ENCODE data around the gene EML1.
"Not testable (repeated sequence)": the region's sequence is repeated elsewhere in the genome, so short reads cannot be mapped to it uniquely, and the experiment has no call there.

EML1 gene

DNA sequence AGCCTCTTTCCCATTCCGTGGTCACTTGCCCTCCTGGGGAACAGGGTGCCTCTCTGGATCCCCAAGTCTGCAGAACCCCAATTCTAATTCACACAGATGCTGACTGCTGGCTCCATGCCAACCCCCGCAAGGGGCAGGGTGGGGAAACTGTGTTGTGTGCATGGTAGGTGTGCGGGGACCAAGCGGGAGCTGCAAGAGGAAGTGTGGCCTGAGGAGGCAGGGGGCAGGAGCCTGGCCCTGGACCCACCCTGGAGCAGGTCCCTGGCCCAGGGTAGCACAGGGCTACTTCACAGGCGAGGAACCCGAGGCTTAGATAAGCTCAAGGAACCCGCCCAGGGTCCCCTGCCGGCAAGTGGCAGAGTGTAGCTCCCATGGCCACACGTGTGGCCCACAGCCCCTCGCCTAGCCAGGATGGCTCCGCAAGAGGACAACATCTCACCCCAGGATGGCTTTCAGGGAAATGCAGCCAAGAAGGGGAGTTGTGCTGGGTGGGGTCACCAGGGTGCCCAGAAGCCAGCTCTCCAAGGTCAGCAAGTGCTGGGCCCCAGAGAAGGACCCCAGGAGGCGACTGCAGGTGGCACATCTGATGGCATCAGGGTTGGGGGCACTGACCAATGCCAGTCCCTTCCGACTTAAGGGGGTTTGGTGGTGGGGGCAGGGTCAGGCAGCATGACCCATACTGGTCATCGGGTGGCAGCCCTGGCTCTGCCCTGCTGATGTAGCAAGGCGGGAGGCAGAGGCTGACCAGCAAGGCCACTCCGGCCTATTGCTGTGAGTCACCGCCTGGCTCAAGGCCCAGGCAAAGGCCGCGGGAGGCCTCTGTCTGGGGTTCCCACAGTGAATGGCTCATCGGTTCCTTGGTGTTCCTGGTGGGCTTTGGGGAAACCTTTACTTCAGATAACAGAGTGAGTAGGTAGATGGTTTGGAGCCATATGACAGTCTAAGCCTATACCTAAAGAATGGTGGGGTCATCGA lies 37.3 kb upstream of the EML1 start:
- no peak for DNase-seq

- no peak for DNase-seq
Measured at GRCh38 chr14:99756796-99757195, 36.4 kb upstream of the EML1 start.

DNA sequence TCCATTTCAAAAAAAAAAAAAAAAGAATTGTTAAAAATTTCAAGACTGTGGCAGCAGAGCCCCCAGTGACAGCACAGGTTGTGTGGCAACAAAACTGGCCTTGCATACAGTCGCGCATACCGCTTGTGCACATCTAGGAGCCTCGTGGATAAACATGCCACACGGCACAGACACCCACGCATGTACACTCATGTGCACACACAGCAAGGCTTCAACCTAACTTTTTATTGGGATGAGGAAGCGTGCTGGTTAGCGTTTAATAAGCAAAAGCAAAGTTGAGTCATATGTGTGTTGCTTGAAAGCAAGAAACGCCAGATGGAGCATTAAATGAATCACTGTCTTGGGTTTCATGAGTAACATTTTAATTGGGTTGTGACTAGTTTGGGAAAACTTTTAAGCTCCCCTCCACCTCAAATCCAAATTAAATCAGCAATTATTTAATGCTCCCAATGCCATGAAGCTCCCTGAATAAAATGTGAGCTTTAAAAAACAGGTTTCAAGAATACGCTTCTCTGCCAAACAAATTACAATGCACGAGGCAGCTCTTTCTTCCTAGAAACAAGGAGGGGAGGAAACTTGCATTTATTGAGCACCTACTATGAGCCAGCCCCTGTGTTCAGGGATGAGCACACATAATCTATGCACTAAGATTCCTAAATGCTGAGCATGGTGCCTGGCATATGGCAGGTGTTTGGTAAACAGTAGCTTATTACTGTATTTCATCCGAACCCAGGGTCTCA lies 35.7 kb upstream of the EML1 start:
- no peak for DNase-seq

GRCh38 chr14:99758121-99758821 lies 34.9 kb upstream of the EML1 start:
- DNase-seq = no peak

DNA sequence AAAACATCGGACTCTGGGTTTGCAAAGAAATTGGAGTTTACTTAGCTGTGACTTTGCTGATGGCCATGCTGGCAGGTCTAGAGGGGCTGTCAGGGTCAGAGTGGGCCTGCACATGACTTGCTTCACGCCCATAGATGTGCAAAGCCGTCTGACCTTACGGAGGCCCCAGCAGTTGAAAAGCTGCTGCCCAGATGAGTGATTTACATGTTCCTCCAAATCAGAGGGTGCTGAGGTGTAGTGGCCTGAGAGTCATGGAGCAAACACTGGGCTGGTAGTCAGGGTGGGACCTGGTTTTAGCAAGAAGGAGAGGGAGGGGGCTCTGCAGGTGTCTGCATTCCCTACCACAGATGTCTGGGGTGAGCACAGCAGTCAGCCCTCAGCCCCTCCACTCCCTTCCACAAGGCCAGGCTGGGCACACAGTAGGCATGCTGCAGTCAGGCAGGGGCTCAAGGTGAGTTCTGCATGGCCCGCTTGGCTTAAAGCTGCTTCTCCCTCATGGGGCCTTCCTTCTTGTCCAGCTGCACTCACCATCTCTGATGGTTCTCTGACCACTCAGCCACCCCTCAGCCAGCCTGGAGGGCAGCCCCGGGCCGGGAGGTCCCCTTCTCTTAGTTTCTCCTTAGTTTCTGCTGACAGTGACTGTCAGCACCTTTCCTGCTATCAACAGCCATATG lies 34.2 kb upstream of the EML1 start:
- no peak for DNase-seq

GRCh38 chr14:99759546-99759925 lies 33.7 kb upstream of the EML1 start:
- no peak for DNase-seq

DNA sequence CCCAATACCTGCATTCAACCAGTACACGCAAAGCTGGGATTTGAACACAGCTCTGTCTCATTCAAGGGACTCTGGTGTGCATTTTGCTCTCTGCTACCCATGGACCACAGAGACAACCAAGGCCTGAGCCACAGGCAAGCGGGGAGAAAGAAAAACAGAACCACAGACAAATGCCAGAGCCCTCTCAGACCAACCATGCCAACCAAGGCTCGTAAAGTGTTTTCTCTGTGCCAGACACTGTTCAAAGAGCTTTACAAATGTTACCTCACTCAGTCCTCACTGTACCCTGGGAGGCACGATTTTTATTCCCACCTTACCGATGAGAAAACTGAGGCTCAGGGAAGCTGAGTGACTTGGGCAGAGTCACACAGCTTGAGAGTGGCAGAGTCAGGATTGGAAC lies 32.4 kb upstream of the EML1 start:
- DNase-seq = no peak

DNA sequence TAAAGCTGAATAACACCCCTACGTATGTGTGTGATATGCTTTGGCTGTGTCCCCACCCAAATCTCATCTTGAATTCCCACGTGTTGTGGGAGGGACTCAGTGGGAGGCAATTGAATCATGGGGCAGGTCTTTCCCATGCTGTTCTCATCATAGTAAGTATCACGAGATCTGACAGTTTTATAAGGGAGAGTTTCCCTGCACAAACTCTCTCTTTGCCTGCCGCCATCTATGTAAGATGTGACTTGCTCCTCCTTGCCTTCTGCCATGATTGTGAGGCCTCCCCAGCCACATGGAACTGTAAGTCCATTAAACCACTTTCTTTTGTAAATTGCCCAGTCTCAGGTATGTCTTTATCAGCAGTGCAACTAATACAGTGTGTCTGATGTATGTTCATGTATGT lies 30.3 kb upstream of the EML1 start:
- DNase-seq = not testable (repeated sequence)

- no peak for DNase-seq
Measured at GRCh38 chr14:99763527-99764221, 29.5 kb upstream of the EML1 start.

- DNase-seq = no peak
Measured at GRCh38 chr14:99764222-99764706, 28.9 kb upstream of the EML1 start.

- no peak for DNase-seq
Measured at GRCh38 chr14:99768381-99768780, 24.8 kb upstream of the EML1 start.

DNA sequence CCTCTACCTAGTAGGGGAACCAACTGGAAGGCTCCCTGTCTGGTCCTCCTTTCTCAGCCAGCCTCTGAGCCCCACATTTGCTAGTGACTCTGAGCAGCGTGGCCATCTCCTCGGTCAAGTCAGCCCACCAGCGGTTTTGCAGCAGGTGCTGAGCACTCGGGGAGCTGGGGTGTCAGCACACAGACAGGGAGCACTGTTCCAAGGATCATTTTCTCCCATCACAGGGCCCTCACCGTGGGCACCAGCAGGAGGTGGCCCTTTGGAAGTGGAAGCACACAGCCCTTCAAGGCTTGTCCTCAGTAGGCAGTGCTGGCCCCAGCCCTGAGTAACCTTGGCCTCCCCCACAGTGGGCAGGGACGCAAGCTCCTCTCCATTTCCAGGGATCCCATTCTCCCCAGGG lies 24.1 kb upstream of the EML1 start:
- no peak for DNase-seq

- DNase-seq = no peak
Measured at GRCh38 chr14:99769799-99770198, 23.4 kb upstream of the EML1 start.

DNA sequence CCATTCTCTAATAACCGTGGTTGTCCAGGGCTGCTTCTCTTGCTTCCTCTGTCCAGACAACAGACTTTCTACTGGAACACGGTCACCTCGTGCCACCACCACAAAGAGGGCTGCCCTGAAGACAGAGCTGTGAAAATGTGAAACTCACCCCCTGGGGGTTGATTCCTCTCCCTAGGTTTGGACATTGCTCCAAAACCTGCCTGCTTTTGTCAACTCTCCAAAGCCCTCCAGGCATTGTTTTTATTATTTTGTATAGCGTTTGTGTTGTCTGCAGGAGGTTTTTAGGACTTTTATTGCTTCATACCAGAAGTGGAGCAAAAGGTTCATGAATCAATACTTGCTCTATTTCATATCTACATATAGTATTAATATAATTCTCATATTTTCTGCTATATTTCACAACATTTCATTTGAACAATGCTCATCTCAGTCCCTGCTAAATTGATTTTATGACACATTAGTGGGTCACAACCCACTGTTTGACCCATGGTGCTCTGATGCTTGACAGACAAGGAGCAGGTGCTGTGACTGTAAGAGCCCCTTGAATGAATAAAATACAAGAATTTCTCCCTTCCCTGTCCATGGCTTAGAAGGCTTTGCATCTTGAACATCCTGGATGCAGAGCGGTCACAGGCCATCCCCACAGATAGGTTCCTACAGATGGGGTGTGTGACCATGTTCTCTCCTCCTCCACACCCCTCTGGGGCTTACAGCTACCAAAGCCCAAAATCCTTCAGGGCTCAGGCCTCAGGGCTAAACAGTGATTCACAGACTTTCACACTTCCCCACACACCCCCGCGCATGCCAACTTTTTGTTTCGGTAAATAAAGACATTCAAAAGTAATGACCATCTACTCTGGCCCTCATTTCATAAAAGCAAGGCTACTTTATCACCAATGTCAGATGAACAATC lies 20.6 kb upstream of the EML1 start:
- no peak for DNase-seq

DNA sequence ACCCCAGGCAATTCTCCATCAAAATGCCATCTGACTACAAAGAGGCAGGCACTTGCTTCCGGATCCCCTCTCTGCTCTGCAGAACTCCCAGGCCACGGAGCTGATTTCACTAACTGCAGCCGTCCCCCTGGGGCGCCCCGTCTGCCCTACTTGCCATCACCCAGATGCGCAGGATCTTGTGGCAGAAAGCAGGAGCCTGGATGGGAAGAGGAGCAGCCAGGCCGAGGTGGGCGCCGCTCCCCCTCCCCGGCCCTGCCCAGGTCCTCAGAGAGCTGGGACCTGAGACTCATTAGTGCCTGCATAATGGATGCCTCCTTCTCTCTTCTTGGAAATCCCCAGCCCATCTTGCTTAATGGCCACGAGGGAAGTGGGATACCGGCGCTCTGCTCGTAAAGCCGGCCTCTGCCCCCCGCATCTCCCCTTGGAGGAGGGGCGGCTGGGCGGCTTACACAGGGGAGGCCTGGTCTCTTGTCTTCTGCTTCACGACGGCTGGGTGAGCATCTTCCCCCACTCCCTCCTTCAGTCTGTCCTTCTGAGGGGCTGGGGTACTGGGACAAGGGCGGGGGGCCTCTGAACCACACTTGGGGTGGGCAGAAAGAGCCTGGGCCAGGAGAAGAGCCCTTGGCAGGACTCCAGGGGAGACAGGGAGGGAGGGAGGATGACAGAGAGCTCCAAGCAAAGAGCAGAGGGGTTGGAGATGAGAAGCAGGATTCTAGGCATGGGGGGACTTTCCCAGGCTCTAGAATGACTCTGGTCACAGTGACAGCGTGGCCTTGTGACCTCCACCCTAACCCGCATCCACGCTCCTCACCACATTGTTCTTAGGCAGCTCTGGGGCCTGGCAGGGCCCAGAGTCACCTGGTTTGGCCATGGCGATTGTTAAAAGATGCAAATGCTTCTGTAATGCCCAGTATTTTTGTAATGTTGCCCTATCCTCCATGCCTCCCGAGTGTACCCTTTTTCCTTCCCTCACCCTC lies 19.4 kb upstream of the EML1 start:
- no peak for DNase-seq

DNA sequence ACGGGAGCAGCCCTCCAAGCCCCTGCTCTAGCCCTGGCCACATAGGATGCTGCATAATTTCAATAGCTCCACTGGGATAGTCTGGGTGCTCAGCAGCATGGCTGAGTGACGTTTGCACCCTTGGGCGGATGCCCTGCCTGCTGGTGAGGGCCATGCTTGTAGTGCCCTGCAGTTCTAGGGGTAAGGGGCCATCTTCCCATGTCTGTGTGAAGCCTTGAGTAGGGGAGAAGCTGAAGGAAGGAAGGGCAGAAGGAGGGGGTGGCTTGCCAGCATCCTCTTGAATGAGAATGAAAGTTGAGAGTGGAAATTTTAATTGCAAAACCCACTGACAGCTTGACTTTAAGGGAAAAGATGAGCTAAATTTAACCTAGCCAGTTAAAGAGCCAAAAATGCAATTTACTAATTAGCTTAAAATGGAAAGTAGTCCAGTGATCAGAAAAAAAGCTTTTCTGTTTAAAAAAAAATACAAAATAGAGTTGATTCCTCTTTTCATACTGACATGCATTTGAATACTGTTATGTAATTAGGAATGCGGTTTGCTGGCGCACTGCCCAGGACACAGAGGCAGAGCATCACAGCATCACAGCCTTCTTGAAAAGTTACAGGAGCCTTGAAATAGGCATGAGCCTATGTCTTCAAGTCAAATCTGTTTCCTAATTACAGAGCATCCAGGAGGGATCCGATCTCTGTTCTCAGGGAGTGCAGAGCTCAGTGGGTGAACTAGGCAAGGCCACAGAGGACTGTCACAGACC lies 18.5 kb upstream of the EML1 start:
- DNase-seq = no peak

- no peak for DNase-seq
Measured at GRCh38 chr14:99775351-99775750, 17.9 kb upstream of the EML1 start.

- no peak for DNase-seq
Measured at GRCh38 chr14:99777951-99778350, 15.3 kb upstream of the EML1 start.

DNA sequence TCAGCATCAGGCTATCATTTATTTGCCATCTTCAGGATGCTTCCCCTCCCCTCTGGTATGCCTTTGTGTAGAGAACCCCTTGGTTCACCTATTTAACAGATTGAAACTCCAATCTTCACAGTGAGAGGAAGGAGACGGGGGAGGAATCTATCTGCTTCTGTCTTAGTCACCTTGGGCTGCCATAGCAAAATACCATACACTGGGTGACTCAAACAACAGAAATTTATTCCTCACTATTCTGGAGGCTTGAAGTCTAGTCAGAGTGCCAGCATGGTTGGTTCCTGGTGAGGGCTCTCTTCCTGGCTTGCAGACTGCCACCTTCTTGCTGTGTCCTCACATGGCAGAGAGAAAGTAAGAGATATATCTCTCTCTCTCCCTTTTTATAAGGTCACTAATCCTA lies 13.5 kb upstream of the EML1 start:
- DNase-seq = no peak
